ENCODE results near the gene PPFIA3. TPM values are rescaled to one million over a fixed set of nuclear protein-coding genes. Genes with fewer than 3 reads are reported as not detected.
A peak's percentile ranks its signal among the peaks of the same experiment; 100 is the strongest.

Gene PPFIA3
- total and polyA plus RNA-seq, 3 donors from 2014 or later, result 8.8 to 13.1 (median 9.2) TPM

- Histone ChIP-seq H3K27ac (no peak overlapping the region), H3K4me1 (peaks cover 16% of the 10 kb centered on the region), H3K4me3 (no peak overlapping the region), H3K9me3 (no peaks in the 10 kb centered on the region), H3K36me3 (ENCODE audit: low read depth, missing control alignments) (no peaks in the 10 kb centered on the region), H3K27me3 (no peaks in the 10 kb centered on the region)
- 95 to 96% methylated on average over 6 of the region's 6 CpGs for WGBS, 2 donors
- no peak for DNase-seq
- intact Hi-C loops (cut with DNase I; ENCODE audit: low total_unique reads), result loop anchor here (10.0 kb wide), 2 partner anchors 52 to 122 kb away; no protein-coding TSS in a partner anchor
- TF ChIP-seq, protein P1, sequence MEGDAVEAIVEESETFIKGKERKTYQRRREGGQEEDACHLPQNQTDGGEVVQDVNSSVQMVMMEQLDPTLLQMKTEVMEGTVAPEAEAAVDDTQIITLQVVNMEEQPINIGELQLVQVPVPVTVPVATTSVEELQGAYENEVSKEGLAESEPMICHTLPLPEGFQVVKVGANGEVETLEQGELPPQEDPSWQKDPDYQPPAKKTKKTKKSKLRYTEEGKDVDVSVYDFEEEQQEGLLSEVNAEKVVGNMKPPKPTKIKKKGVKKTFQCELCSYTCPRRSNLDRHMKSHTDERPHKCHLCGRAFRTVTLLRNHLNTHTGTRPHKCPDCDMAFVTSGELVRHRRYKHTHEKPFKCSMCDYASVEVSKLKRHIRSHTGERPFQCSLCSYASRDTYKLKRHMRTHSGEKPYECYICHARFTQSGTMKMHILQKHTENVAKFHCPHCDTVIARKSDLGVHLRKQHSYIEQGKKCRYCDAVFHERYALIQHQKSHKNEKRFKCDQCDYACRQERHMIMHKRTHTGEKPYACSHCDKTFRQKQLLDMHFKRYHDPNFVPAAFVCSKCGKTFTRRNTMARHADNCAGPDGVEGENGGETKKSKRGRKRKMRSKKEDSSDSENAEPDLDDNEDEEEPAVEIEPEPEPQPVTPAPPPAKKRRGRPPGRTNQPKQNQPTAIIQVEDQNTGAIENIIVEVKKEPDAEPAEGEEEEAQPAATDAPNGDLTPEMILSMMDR (IDR thresholded peaks at IDR 0.05), result no peak
- no peak for TF ChIP-seq POLR2A (IDR thresholded peaks at IDR 0.05)
These were observed 26.7 kb upstream of the PPFIA3 start for GRCh38 chr19:49092686-49093085.

- WGBS, 2 donors, result 45 to 56% methylated on average over 23 of the region's 23 CpGs
- H3K36me3 ChIP-seq (ENCODE audit: low read depth, missing control alignments), result no peaks in the 10 kb centered on the region
- TF ChIP-seq POLR2A (IDR thresholded peaks at IDR 0.05), result no peak
- TF ChIP-seq, protein P1 (IDR thresholded peaks at IDR 0.05), result no peak
- peak; percentile 73 for DNase-seq
- no peaks in the 10 kb centered on the region for H3K9me3 ChIP-seq
- intact Hi-C loops (cut with DNase I; ENCODE audit: low total_unique reads), result loop anchor here (10.0 kb wide), 2 partner anchors 50 to 120 kb away; no protein-coding TSS in a partner anchor
- no peaks in the 10 kb centered on the region for H3K27me3 ChIP-seq
- H3K4me3 ChIP-seq, result no peak overlapping the region
- H3K27ac ChIP-seq, result no peak overlapping the region
- H3K4me1 ChIP-seq, result peaks cover 16% of the 10 kb centered on the region
These were observed 24.6 kb upstream of the PPFIA3 start for GRCh38 chr19:49094505-49095482.

DNA sequence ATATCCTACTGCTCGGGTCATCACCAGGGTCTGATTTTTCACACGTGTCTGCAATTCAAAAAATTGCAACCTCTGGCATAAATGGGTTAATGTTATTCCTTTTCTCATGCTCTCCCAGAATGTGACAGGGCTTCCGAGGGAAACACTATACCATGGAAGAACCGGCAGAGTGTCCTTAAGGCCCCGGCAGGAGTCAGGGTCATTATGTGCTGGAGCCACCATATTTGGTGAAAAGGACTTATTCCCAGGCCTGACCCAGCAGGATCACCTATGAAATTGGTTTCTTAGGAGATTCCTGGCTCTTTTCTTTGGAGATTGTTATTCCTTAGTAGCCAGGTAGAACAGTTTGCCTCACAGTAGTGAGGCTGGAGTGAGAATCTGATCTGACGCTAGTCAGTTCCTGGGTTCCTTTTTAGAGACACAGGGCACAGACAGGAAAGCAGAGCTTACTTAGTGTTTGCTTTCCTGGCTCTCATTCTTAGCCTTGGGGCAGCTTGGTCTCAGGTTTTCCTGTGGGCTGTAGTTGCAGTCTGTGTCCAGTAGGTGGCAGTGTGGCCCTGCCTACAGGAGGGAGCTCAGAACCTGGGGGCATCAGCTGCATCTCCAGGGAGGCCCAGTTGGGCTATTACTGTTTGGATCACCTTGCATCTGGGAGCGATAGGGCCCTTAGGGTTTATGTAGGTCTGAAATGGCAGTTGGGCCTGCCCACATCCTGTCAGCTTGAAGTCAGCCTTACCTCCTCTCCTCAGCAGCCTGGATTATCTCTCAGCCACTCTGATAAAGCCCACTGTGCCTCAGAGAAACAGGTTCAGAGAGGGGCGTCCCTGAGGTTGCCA lies 21.7 kb upstream of the PPFIA3 start:
- intact Hi-C loops (cut with DNase I; ENCODE audit: low total_unique reads), result loop anchor here (10.0 kb wide), 2 partner anchors 47 to 117 kb away; no protein-coding TSS in a partner anchor
- peak; percentile 76 for DNase-seq

DNA sequence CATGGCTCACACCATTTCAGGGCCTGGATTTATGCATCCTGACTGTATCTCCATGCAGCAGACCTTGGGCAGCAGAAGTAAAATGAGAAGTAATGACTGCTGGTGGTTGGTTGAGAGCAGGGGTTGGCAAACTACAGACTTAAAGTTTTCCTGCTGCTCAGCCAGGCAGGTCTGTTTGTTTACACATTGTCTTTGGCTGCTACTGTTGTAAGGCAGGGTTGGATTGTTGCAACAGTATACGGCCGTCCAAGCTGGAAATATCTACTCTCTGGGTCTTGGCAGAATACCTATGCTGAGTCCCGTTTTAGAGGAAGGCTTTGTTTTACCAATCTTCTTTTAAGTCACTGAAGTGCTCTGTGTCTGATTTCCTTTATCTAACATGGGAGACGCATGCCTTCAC lies 20.5 kb upstream of the PPFIA3 start:
- intact Hi-C loops (cut with DNase I; ENCODE audit: low total_unique reads), result loop anchor here (10.0 kb wide), 2 partner anchors 46 to 116 kb away; no protein-coding TSS in a partner anchor
- DNase-seq, result no peak
- TF ChIP-seq POLR2A (IDR thresholded peaks at IDR 0.05), result no peak
- TF ChIP-seq, protein P1 (IDR thresholded peaks at IDR 0.05), result no peak
- H3K4me1 ChIP-seq, result peaks cover 18% of the 10 kb centered on the region
- H3K27me3 ChIP-seq, result no peaks in the 10 kb centered on the region
- no peaks in the 10 kb centered on the region for H3K36me3 ChIP-seq (ENCODE audit: low read depth, missing control alignments)
- H3K4me3 ChIP-seq, result no peak overlapping the region
- no peaks in the 10 kb centered on the region for H3K9me3 ChIP-seq
- WGBS, 2 donors, result 65 to 71% methylated on average over 4 of the region's 4 CpGs
- H3K27ac ChIP-seq, result no peak overlapping the region

More for the DNA sequence above, 21.7 kb upstream of the PPFIA3 start:
- Histone ChIP-seq H3K4me3 (no peak overlapping the region), H3K4me1 (peaks cover 18% of the 10 kb centered on the region), H3K9me3 (no peaks in the 10 kb centered on the region), H3K27me3 (no peaks in the 10 kb centered on the region), H3K27ac (no peak overlapping the region), H3K36me3 (ENCODE audit: low read depth, missing control alignments) (no peaks in the 10 kb centered on the region)
- no peak for TF ChIP-seq POLR2A (IDR thresholded peaks at IDR 0.05)
- TF ChIP-seq, protein P1 (IDR thresholded peaks at IDR 0.05), result peak; percentile 93 to 99 (median 93)
- 46 to 58% methylated on average over 8 of the region's 8 CpGs for WGBS, 2 donors

Measured in testis (tissue), 3 donors.